Measurements from ENCODE around the gene FNTB.

The FNTB gene

GRCh38 chr14:64956697-64957406 lies 29.8 kb upstream of the FNTB start:
- no peak for DNase-seq

GRCh38 chr14:64958201-64958600 lies 28.5 kb upstream of the FNTB start:
- no peak overlapping the region for H2AFZ ChIP-seq (ENCODE audit: low read depth, low read length)
- no peaks in the 10 kb centered on the region for H3K4me1 ChIP-seq (ENCODE audit: insufficient read depth, low read length)
- DNase-seq (no peak), ATAC-seq (ENCODE audit: insufficient read depth, low read depth) (no peak)
- TF ChIP-seq EZH2 (IDR thresholded peaks at IDR 0.05; ENCODE audit: borderline replicate concordance, low read depth, low read length, severe bottlenecking) (no peak), CTCF (IDR thresholded peaks at IDR 0.05; ENCODE audit: borderline replicate concordance, extremely low read depth, low read length, poor library complexity, severe bottlenecking) (no peak)
- H3K4me2 ChIP-seq (ENCODE audit: insufficient read depth, low read length), result no peak overlapping the region
- no peak overlapping the region for H3K4me3 ChIP-seq (ENCODE audit: low read depth in 1 of 2, low read length in 2 of 2)
- no peaks in the 10 kb centered on the region for H3K79me2 ChIP-seq (ENCODE audit: insufficient read depth, low read length)
- H3K27ac ChIP-seq (ENCODE audit: low read length), result no peak overlapping the region
- no peak overlapping the region for H3K9ac ChIP-seq (ENCODE audit: low read depth, low read length)
- H3K36me3 ChIP-seq (ENCODE audit: insufficient read depth, low read length), result peaks cover 19% of the 10 kb centered on the region
- H3K27me3 ChIP-seq (ENCODE audit: insufficient read depth, low read length, poor library complexity), result no peaks in the 10 kb centered on the region
- peaks cover 23% of the 10 kb centered on the region; the same call in 1 of the 2 replicates for H4K20me1 ChIP-seq (ENCODE audit: insufficient read depth, low read length)
- no peaks in the 10 kb centered on the region for H3K9me3 ChIP-seq (ENCODE audit: insufficient read depth, low read length, severe bottlenecking)

More at GRCh38 chr14:64956697-64957406, 29.8 kb upstream of the FNTB start:
- Histone ChIP-seq H2AFZ (ENCODE audit: low read depth, low read length) (no peak overlapping the region), H3K27ac (ENCODE audit: low read length) (no peak overlapping the region), H3K4me2 (ENCODE audit: insufficient read depth, low read length) (no peak overlapping the region), H3K4me1 (ENCODE audit: insufficient read depth, low read length) (no peaks in the 10 kb centered on the region), H3K9ac (ENCODE audit: low read depth, low read length) (no peak overlapping the region), H3K9me3 (ENCODE audit: insufficient read depth, low read length, severe bottlenecking) (no peaks in the 10 kb centered on the region), H4K20me1 (ENCODE audit: insufficient read depth, low read length) (peaks cover 24% of the 10 kb centered on the region; the same call in 1 of the 2 replicates), H3K4me3 (ENCODE audit: low read depth in 1 of 2, low read length in 2 of 2) (no peak overlapping the region), H3K36me3 (ENCODE audit: insufficient read depth, low read length) (peaks cover 20% of the 10 kb centered on the region), H3K27me3 (ENCODE audit: insufficient read depth, low read length, poor library complexity) (no peaks in the 10 kb centered on the region), H3K79me2 (ENCODE audit: insufficient read depth, low read length) (no peaks in the 10 kb centered on the region)
- TF ChIP-seq CTCF (IDR thresholded peaks at IDR 0.05; ENCODE audit: borderline replicate concordance, extremely low read depth, low read length, poor library complexity, severe bottlenecking), result no peak
- no peak for TF ChIP-seq EZH2 (IDR thresholded peaks at IDR 0.05; ENCODE audit: borderline replicate concordance, low read depth, low read length, severe bottlenecking)
- no peak for ATAC-seq (ENCODE audit: insufficient read depth, low read depth)

- no peak for ATAC-seq (ENCODE audit: insufficient read depth, low read depth)
- no peak for DNase-seq
- Histone ChIP-seq H3K27me3 (ENCODE audit: insufficient read depth, low read length, poor library complexity) (no peaks in the 10 kb centered on the region), H2AFZ (ENCODE audit: low read depth, low read length) (no peak overlapping the region), H3K9ac (ENCODE audit: low read depth, low read length) (no peak overlapping the region), H3K27ac (ENCODE audit: low read length) (no peak overlapping the region), H3K79me2 (ENCODE audit: insufficient read depth, low read length) (no peaks in the 10 kb centered on the region), H3K4me3 (ENCODE audit: low read depth in 1 of 2, low read length in 2 of 2) (no peak overlapping the region), H3K4me2 (ENCODE audit: insufficient read depth, low read length) (no peak overlapping the region), H3K9me3 (ENCODE audit: insufficient read depth, low read length, severe bottlenecking) (no peaks in the 10 kb centered on the region), H3K36me3 (ENCODE audit: insufficient read depth, low read length) (peaks cover 19% of the 10 kb centered on the region), H3K4me1 (ENCODE audit: insufficient read depth, low read length) (no peaks in the 10 kb centered on the region), H4K20me1 (ENCODE audit: insufficient read depth, low read length) (peaks cover 21% of the 10 kb centered on the region; the same call in 1 of the 2 replicates)
- TF ChIP-seq EZH2 (IDR thresholded peaks at IDR 0.05; ENCODE audit: borderline replicate concordance, low read depth, low read length, severe bottlenecking), result no peak
- no peak for TF ChIP-seq CTCF (IDR thresholded peaks at IDR 0.05; ENCODE audit: borderline replicate concordance, extremely low read depth, low read length, poor library complexity, severe bottlenecking)
Measured at GRCh38 chr14:64958743-64959142, 28.0 kb upstream of the FNTB start.

Data from DND-41 (cell line).